Measurements from ENCODE around the gene FAM227B. TPM values are rescaled to one million over a fixed set of nuclear protein-coding genes. Genes with fewer than 3 reads are reported as not detected.

FAM227B gene
- total RNA-seq, 1 donor from 2014 or later: 25.1 TPM

- Histone ChIP-seq H3K4me1 (no peaks in the 10 kb centered on the region), H3K27me3 (no peaks in the 10 kb centered on the region), H3K27ac (no peak overlapping the region), H3K4me2 (no peak overlapping the region), H3K9ac (no peak overlapping the region), H3K36me3 (no peaks in the 10 kb centered on the region), H4K20me1 (ENCODE audit: low read depth) (no peaks in the 10 kb centered on the region), H3F3A (ENCODE audit: low read depth) (no peaks in the 10 kb centered on the region), H3K9me3 (ENCODE audit: low read depth) (no peaks in the 10 kb centered on the region), H3K79me2 (ENCODE audit: low read depth) (no peaks in the 10 kb centered on the region), H2AFZ (replicated peaks) (no peak overlapping the region), H3K4me3 (no peak overlapping the region)
- H3K4me1 Mint-ChIP-seq: no peaks in the 10 kb centered on the region
- no peak for DNase-seq (ENCODE audit: low spot score)
- no peaks in the 10 kb centered on the region for H3K36me3 Mint-ChIP-seq
- H3K9me3 Mint-ChIP-seq: no peaks in the 10 kb centered on the region
- TF ChIP-seq EZH2 (IDR thresholded peaks at IDR 0.05) (no peak), EZH2phosphoT487 (IDR thresholded peaks at IDR 0.05) (no peak), CTCF (IDR thresholded peaks at IDR 0.05) (no peak)
- H3K4me3 Mint-ChIP-seq: no peak overlapping the region
- no peaks in the 10 kb centered on the region for H3K27me3 Mint-ChIP-seq (ENCODE audit: insufficient read depth, low read depth)
- H3K27ac Mint-ChIP-seq: no peak overlapping the region
Observed at GRCh38 chr15:49456166-49456565, 164.5 kb downstream of the FAM227B start.

- no peaks in the 10 kb centered on the region for H3K27me3 ChIP-seq
- Mint-ChIP-seq H3K9me3 (no peaks in the 10 kb centered on the region), H3K27ac (no peak overlapping the region), H3K27me3 (ENCODE audit: insufficient read depth, low read depth) (no peaks in the 10 kb centered on the region), H3K36me3 (no peaks in the 10 kb centered on the region), H3K4me3 (no peak overlapping the region), H3K4me1 (no peaks in the 10 kb centered on the region)
- no peak overlapping the region for H3K4me3 ChIP-seq
- TF ChIP-seq CTCF (IDR thresholded peaks at IDR 0.05) (no peak), EZH2 (IDR thresholded peaks at IDR 0.05) (no peak), EZH2phosphoT487 (IDR thresholded peaks at IDR 0.05) (no peak)
- H3K4me2 ChIP-seq: no peak overlapping the region
- DNase-seq (ENCODE audit: low spot score): no peak
- H2AFZ ChIP-seq (replicated peaks): no peak overlapping the region
- no peak overlapping the region for H3K9ac ChIP-seq
- H3F3A ChIP-seq (ENCODE audit: low read depth): no peaks in the 10 kb centered on the region
- no peaks in the 10 kb centered on the region for H3K9me3 ChIP-seq (ENCODE audit: low read depth)
- no peak overlapping the region for H3K27ac ChIP-seq
- H3K36me3 ChIP-seq: no peaks in the 10 kb centered on the region
- H3K79me2 ChIP-seq (ENCODE audit: low read depth): no peaks in the 10 kb centered on the region
- H3K4me1 ChIP-seq: no peaks in the 10 kb centered on the region
- no peaks in the 10 kb centered on the region for H4K20me1 ChIP-seq (ENCODE audit: low read depth)
Observed at GRCh38 chr15:49452595-49452994, 168.0 kb downstream of the FAM227B start.

GRCh38 chr15:49441816-49442215 is 178.8 kb downstream of the FAM227B start:
- H3K36me3 ChIP-seq: no peaks in the 10 kb centered on the region
- TF ChIP-seq EZH2 (IDR thresholded peaks at IDR 0.05): no peak
- no peak for TF ChIP-seq CTCF (IDR thresholded peaks at IDR 0.05)
- TF ChIP-seq EZH2phosphoT487 (IDR thresholded peaks at IDR 0.05): no peak
- no peak overlapping the region for H3K4me3 Mint-ChIP-seq
- no peak overlapping the region for H3K9ac ChIP-seq
- H3K36me3 Mint-ChIP-seq: no peaks in the 10 kb centered on the region
- no peaks in the 10 kb centered on the region for H3K4me1 ChIP-seq
- H4K20me1 ChIP-seq (ENCODE audit: low read depth): no peaks in the 10 kb centered on the region
- no peak overlapping the region for H3K4me3 ChIP-seq
- DNase-seq (ENCODE audit: low spot score): no peak
- no peaks in the 10 kb centered on the region for H3K9me3 Mint-ChIP-seq
- H3K27ac Mint-ChIP-seq: no peak overlapping the region
- no peaks in the 10 kb centered on the region for H3K79me2 ChIP-seq (ENCODE audit: low read depth)
- H3K4me2 ChIP-seq: no peak overlapping the region
- no peaks in the 10 kb centered on the region for H3F3A ChIP-seq (ENCODE audit: low read depth)
- no peaks in the 10 kb centered on the region for H3K4me1 Mint-ChIP-seq
- no peak overlapping the region for H3K27ac ChIP-seq
- H3K27me3 ChIP-seq: no peaks in the 10 kb centered on the region
- no peak overlapping the region for H2AFZ ChIP-seq (replicated peaks)
- no peaks in the 10 kb centered on the region for H3K27me3 Mint-ChIP-seq (ENCODE audit: insufficient read depth, low read depth)
- H3K9me3 ChIP-seq (ENCODE audit: low read depth): no peaks in the 10 kb centered on the region
